Uterus (tissue), 4 donors: Measurements from ENCODE around the gene NDC80. TPM values are rescaled to one million over a fixed set of nuclear protein-coding genes. Genes with fewer than 3 reads are reported as not detected.

Experiments used
- DNase-seq, 2 donors: peaks; one replicate each; pipeline ENCODE4 v3.0.0-alpha.2; 2019 to 2020
- H3K27ac ChIP-seq, 2 donors: fragments of 200-600 bp; sonication (generic); 1 replicate in 1 of 2; 2 replicates in 1 of 2; pipeline ENCODE4 v1.5.1; 2016 to 2018
- H3K27me3 ChIP-seq, 2 donors: fragments of 200-600 bp; sonication (generic); one replicate each; pipeline ENCODE4 v1.5.1; 2018 to 2019; ENCODE audit warnings: control low read depth in 1 of 2
- H3K36me3 ChIP-seq, 2 donors: fragments of 200-600 bp; sonication (generic); one replicate each; pipeline ENCODE4 v1.5.1; 2019; ENCODE audit warnings: control low read depth in 1 of 2
- H3K4me1 ChIP-seq, 2 donors: fragments of 200-600 bp; sonication (generic); one replicate each; pipeline ENCODE4 v1.5.1; 2018 to 2019; ENCODE audit warnings: control low read depth in 1 of 2
- H3K4me3 ChIP-seq, 2 donors: fragments of 200-600 bp; sonication (generic); 1 replicate in 1 of 2; 2 replicates in 1 of 2; pipeline ENCODE4 v1.5.1; 2018 to 2019; ENCODE audit warnings: mild to moderate bottlenecking in 1 of 2
- H3K9me3 ChIP-seq, 2 donors: fragments of 200-600 bp; sonication (generic); one replicate each; pipeline ENCODE4 v1.5.1; 2019; ENCODE audit warnings: control low read depth in 1 of 2
- CTCF ChIP-seq, 4 experiments: fragments of 200-600 bp in 2 of 4; fragments of 450-650 bp in 2 of 4; sonication (generic) in 2 of 4; IDR thresholded peaks; one replicate each; pipeline ENCODE4 v1.5.1; 2016 to 2019; ENCODE audit warnings: antibody characterized with exemption in 4 of 4, mild to moderate bottlenecking in 2 of 4, moderate library complexity in 1 of 4
- POLR2A ChIP-seq, 2 donors: fragments of 450-650 bp; IDR thresholded peaks; one replicate each; pipeline ENCODE4 v1.6.1; 2016; ENCODE audit warnings: antibody characterized with exemption in 2 of 2, mild to moderate bottlenecking in 1 of 2, moderate library complexity in 1 of 2
- intact Hi-C: fragments of 100-400 bp; cut with DNase I; formaldehyde crosslinking; loops from one replicate; pipeline ENCODE4 v1.15.1; 2023; ENCODE audit warnings: low total_unique reads
- total RNA-seq, 4 donors: library from RNA; depleted of rRNA in 3 of 4; stranded (reverse); fragments of >200 nt in 3 of 4; gene quantifications; one replicate each; pipeline versions ENCODE4 v1.1.0 to v1.2.4, GENCODE V29; 2014 to 2023
- donor health status: DM: yes; HTN: yes; CAD: no.

The NDC80 gene
- total RNA-seq, 4 donors from 2014 or later, result 0.26 to 21.2 (median 0.80) TPM

GRCh38 chr18:2610549-2610948 is 39.2 kb downstream of the NDC80 start:
- Histone ChIP-seq H3K27ac (no peak overlapping the region), H3K27me3 (no peaks in the 10 kb centered on the region), H3K9me3 (no peaks in the 10 kb centered on the region), H3K4me1 (no peaks in the 10 kb centered on the region), H3K36me3 (no peaks in the 10 kb centered on the region), H3K4me3 (no peak overlapping the region)
- TF ChIP-seq CTCF (IDR thresholded peaks at IDR 0.05), result no peak
- no peak for TF ChIP-seq POLR2A (IDR thresholded peaks at IDR 0.05)
- intact Hi-C loops, result no loop called here
- DNase-seq, result no peak

GRCh38 chr18:2612996-2613395 is 41.6 kb downstream of the NDC80 start:
- Histone ChIP-seq H3K4me3 (no peak overlapping the region), H3K27ac (no peak overlapping the region), H3K27me3 (no peaks in the 10 kb centered on the region), H3K36me3 (no peaks in the 10 kb centered on the region), H3K9me3 (no peaks in the 10 kb centered on the region), H3K4me1 (no peaks in the 10 kb centered on the region)
- DNase-seq, result no peak
- TF ChIP-seq POLR2A (IDR thresholded peaks at IDR 0.05) (no peak), CTCF (IDR thresholded peaks at IDR 0.05) (no peak)
- intact Hi-C loops, result no loop called here

- intact Hi-C loops, result no loop called here
- H3K9me3 ChIP-seq, result no peaks in the 10 kb centered on the region
- no peak for DNase-seq
These were observed 46.1 kb downstream of the NDC80 start for GRCh38 chr18:2617401-2617998.

GRCh38 chr18:2618009-2618408 is 46.7 kb downstream of the NDC80 start:
- TF ChIP-seq POLR2A (IDR thresholded peaks at IDR 0.05), result no peak
- TF ChIP-seq CTCF (IDR thresholded peaks at IDR 0.05), result no peak
- intact Hi-C loops, result no loop called here

More at GRCh38 chr18:2617401-2617998, 46.1 kb downstream of the NDC80 start:
- Histone ChIP-seq H3K4me3 (no peak overlapping the region), H3K27me3 (no peaks in the 10 kb centered on the region), H3K27ac (no peak overlapping the region), H3K4me1 (no peaks in the 10 kb centered on the region), H3K36me3 (no peaks in the 10 kb centered on the region)
- no peak for TF ChIP-seq CTCF (IDR thresholded peaks at IDR 0.05)
- no peak for TF ChIP-seq POLR2A (IDR thresholded peaks at IDR 0.05)

GRCh38 chr18:2625217-2625616 is 53.9 kb downstream of the NDC80 start:
- Histone ChIP-seq H3K4me1 (no peaks in the 10 kb centered on the region), H3K36me3 (no peaks in the 10 kb centered on the region), H3K27ac (no peak overlapping the region), H3K9me3 (no peaks in the 10 kb centered on the region), H3K4me3 (no peak overlapping the region), H3K27me3 (no peaks in the 10 kb centered on the region)
- intact Hi-C loops, result no loop called here
- no peak for TF ChIP-seq CTCF (IDR thresholded peaks at IDR 0.05)
- TF ChIP-seq POLR2A (IDR thresholded peaks at IDR 0.05), result no peak
- DNase-seq, result no peak

More at GRCh38 chr18:2618009-2618408, 46.7 kb downstream of the NDC80 start:
- no peaks in the 10 kb centered on the region for H3K27me3 ChIP-seq
- no peak overlapping the region for H3K4me3 ChIP-seq
- no peaks in the 10 kb centered on the region for H3K9me3 ChIP-seq
- no peaks in the 10 kb centered on the region for H3K36me3 ChIP-seq
- H3K4me1 ChIP-seq, result no peaks in the 10 kb centered on the region
- no peak for DNase-seq
- H3K27ac ChIP-seq, result no peak overlapping the region
